Common myeloid progenitor, CD34-positive (primary cell): ENCODE measurements around the gene SEMA4B.
"Not testable (repeated sequence)": the region's sequence is repeated elsewhere in the genome, so short reads cannot be mapped to it uniquely, and the experiment has no call there.

Experiments
- CTCF ChIA-PET: fragments of 350-600 bp; sonication (Branson Sonifier 250); formaldehyde crosslinking; loops from one replicate; lab custom pipeline; 2021; ENCODE audit warnings: antibody characterized with exemption; lab: Charles Lee
- POLR2A ChIA-PET: fragments of 350-600 bp; sonication (Branson Sonifier 250); formaldehyde crosslinking; loops from one replicate; lab custom pipeline; 2021; ENCODE audit warnings: antibody characterized with exemption; lab: Charles Lee
- DNase-seq, 3 donors: peaks; one replicate each; pipeline versions ENCODE4 v3.0.0 to v3.0.0-alpha.2; 2013
- H3K27ac ChIP-seq, 2 experiments: 1 replicate in 1 of 2; 2 replicates in 1 of 2; pipeline ENCODE4 v1.7.0; 2013; ENCODE audit warnings: inconsistent platforms in 2 of 2, low read length in 2 of 2, mild to moderate bottlenecking in 2 of 2, low read depth in 1 of 2, moderate library complexity in 1 of 2; ENCODE audit not compliant: severe bottlenecking in 2 of 2, insufficient read depth in 1 of 2, poor library complexity in 1 of 2
- H3K27me3 ChIP-seq, 5 experiments: replicated peaks in 2 of 5; 1 replicate in 3 of 5; 2 replicates in 2 of 5; pipeline versions ENCODE4 v1.6.1 to v1.7.0; 2013; ENCODE audit warnings: low read length in 4 of 5, mild to moderate bottlenecking in 2 of 5, moderate library complexity in 2 of 5, inconsistent platforms in 1 of 5; ENCODE audit not compliant: insufficient read depth in 5 of 5, control insufficient read depth in 4 of 5
- H3K36me3 ChIP-seq, 4 experiments: 1 replicate in 2 of 4; 2 replicates in 2 of 4; pipeline versions ENCODE4 v1.6.1 to v1.7.0; 2013; ENCODE audit warnings: low read length in 3 of 4, control low read depth in 1 of 4, mild to moderate bottlenecking in 1 of 4; ENCODE audit not compliant: control insufficient read depth in 4 of 4, insufficient read depth in 4 of 4
- H3K4me1 ChIP-seq, 4 experiments: 1 replicate in 3 of 4; 2 replicates in 1 of 4; pipeline versions ENCODE4 v1.6.1 to v1.7.1; 2013; ENCODE audit warnings: low read length in 3 of 4, mild to moderate bottlenecking in 3 of 4, control low read depth in 1 of 4, inconsistent platforms in 1 of 4, moderate library complexity in 1 of 4; ENCODE audit not compliant: control insufficient read depth in 4 of 4, insufficient read depth in 4 of 4; ENCODE audit errors: control extremely low read depth in 1 of 4
- H3K4me3 ChIP-seq, 7 experiments: 1 replicate in 4 of 7; 2 replicates in 3 of 7; pipeline versions ENCODE4 v1.5.1 to v1.7.0; 2013; ENCODE audit warnings: mild to moderate bottlenecking in 7 of 7, low read length in 6 of 7, moderate library complexity in 6 of 7, inconsistent platforms in 2 of 7, low read depth in 2 of 7, control low read depth in 1 of 7; ENCODE audit not compliant: insufficient read depth in 4 of 7, control insufficient read depth in 1 of 7; ENCODE audit errors: extremely low read depth in 1 of 7
- H3K9me3 ChIP-seq, 5 experiments: 1 replicate in 4 of 5; 2 replicates in 1 of 5; pipeline versions ENCODE4 v1.6.1 to v1.7.1; 2013; ENCODE audit warnings: low read length in 4 of 5, mild to moderate bottlenecking in 2 of 5, inconsistent platforms in 1 of 5, low read depth in 1 of 5, moderate library complexity in 1 of 5; ENCODE audit not compliant: control insufficient read depth in 4 of 5, insufficient read depth in 2 of 5; ENCODE audit errors: control extremely low read depth in 1 of 5
- WGBS: methylation state at CpG from one replicate; pipeline ENCODE4 v1.1.5; 2013; ENCODE audit not compliant: insufficient coverage; 5-methylcytosine and 5-hydroxymethylcytosine counted together

Gene SEMA4B

DNA sequence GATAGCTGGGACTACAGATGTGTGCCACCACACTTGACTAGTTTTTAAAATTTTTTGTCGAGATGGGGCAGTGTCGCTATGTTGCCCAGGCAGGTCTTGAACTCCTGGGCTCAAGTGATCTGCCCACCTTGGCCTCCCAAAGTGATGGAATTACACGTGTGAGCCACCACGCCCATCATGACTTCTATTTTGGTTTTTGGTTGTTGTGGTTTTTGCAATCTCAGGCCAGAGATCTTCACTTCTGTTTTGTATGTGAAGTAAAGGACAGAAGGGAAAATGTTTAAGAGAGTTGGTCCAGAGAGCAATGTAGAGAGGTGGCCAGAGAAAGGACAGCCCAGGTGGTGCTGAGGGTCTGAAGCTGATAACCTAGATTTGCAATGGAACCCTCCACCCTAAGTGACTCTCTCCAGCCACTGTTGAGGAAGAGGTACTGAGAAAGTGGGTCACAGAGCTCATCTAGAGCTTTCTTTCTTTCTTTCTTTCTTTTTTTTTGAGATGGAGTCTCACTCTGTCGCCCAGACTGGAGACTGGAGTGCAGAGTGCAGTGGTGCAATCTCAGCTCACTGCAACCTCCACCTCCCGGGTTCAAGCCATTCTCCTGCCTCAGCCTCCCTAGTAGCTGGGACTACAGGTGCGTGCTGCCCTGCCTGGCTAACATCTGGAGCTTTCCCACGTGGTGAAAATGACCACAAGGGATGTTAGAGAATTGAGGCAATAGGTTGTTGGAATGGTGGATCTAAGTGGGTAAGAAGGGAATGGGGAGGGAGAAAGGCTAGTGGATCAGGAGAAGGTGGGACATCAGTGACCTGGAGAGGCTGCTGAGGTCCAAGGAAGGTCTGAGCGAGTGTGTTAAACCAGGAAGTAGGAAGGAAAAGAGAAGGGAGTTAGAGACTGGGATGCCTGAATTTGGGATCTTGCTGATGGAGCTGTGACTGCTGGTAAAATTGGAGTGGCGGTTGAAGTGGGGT lies 22.4 kb upstream of the SEMA4B start:
- peak in 1 of 3 donors; percentile 34 for DNase-seq
- Histone ChIP-seq H3K27ac (no peak overlapping the region), H3K36me3 (no peaks in the 10 kb centered on the region), H3K27me3 (no peaks in the 10 kb centered on the region), H3K9me3 (no peaks in the 10 kb centered on the region), H3K4me1 (peaks cover 0 to 6% (median 0%) of the 10 kb centered on the region in 4 experiments), H3K4me3 (no peak overlapping the region)
- POLR2A ChIA-PET: interaction anchor here (0.6 kb wide), 1 partner anchor 10 kb away, joined by 3 read pairs; no protein-coding TSS in a partner anchor
- 80% methylated on average over 8 of the region's 10 CpGs for WGBS
- CTCF ChIA-PET: interaction anchor here (0.6 to 1.1 kb wide), 3 partner anchors 13 to 19 kb away, joined by 3 to 5 read pairs (median 3); no protein-coding TSS in a partner anchor

DNA sequence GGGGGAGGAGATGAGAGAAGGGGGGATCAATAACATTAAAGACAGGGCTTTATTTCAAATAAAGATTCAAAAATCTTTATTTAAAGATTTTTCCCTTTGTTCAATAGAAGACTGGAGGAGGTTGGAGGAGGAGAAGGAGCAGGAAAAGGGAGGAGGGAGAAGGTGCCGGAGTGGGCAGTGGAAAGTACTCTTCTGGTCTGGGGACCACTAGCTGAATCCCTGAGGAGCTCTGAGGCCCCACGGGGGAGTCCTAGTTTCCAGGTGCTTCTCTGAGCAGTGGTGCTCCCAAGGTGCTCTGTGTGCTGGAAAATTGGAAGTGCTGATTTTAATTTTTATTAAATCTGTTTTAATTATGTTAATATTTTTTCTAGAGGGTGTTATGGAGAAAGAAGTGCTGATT lies 19.4 kb upstream of the SEMA4B start:
- POLR2A ChIA-PET: no interaction called here

GRCh38 chr15:90184119-90184785 lies 16.9 kb upstream of the SEMA4B start:
- Histone ChIP-seq H3K4me3 (peak overlapping the region in 2 of 7 experiments; percentile 64 to 66), H3K27me3 (peaks cover 0 to 4% (median 0%) of the 10 kb centered on the region in 5 experiments), H3K9me3 (no peaks in the 10 kb centered on the region), H3K4me1 (peaks cover 4 to 22% (median 10%) of the 10 kb centered on the region in 4 experiments), H3K36me3 (no peaks in the 10 kb centered on the region), H3K27ac (peak overlapping the region in 1 of 2 experiments; percentile 76)
- POLR2A ChIA-PET: no interaction called here
- peak in 1 of 3 donors; percentile 24 for DNase-seq
- CTCF ChIA-PET: interaction anchor here (0.9 kb wide), 1 partner anchor 35 kb away, joined by 3 read pairs; no protein-coding TSS in a partner anchor
- 71% methylated on average over 17 of the region's 27 CpGs for WGBS

More for the DNA sequence above, 19.4 kb upstream of the SEMA4B start:
- Histone ChIP-seq H3K9me3 (no peaks in the 10 kb centered on the region), H3K36me3 (no peaks in the 10 kb centered on the region), H3K27me3 (peaks cover 0 to 4% (median 0%) of the 10 kb centered on the region in 5 experiments), H3K27ac (no peak overlapping the region), H3K4me1 (peaks cover 4 to 15% (median 8%) of the 10 kb centered on the region in 4 experiments), H3K4me3 (no peak overlapping the region)
- no peak for DNase-seq
- CTCF ChIA-PET: interaction anchor here (1.1 to 1.8 kb wide), 3 partner anchors 11 to 39 kb away, joined by 4 to 7 read pairs (median 5); no protein-coding TSS in a partner anchor
- WGBS: no CpG with 5 or more reads among the region's 2 CpGs

DNA sequence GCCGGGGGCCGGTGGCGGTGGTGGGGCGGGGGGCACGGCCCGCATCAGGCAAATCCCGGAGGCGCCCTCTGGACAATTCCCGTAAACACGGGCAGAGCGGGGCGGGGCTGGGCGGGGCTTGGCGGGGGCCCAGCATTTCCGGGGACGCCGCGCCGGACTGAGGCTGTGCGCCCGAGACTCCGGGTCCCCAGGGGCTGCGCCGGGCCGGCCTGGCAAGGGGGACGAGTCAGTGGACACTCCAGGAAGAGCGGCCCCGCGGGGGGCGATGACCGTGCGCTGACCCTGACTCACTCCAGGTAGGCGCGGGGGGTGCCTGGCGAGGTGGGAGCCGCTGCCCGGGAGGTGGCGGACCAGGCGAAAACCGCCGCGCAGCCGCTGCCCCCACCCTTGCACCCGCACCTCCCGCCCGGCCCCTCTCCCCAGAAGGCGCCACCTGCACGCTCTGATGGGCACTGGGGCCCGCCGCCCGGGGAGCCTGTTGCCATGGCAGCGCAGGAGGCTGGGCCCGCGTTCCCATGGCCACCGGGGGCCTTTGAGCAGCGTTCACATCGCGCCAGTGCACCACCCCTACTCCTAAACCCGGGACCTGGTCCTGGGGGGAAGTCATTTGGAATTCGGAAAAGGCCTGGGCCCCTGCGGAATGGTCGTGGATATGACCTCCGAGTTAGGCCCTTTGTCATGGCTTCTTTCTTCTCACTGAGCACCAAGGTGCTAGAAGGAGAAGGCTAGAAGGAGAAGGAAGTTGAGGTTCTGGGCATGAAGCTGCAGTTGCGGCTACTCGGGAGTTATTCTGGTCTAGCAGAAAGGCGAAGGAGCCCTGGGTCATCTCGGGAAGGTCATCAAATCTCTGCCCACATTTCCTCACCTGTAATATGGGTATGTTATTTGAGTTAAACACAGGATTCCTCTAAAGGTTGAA lies 16.1 kb upstream of the SEMA4B start:
- WGBS: 2% methylated on average over 47 of the region's 67 CpGs
- peaks cover 4 to 26% (median 10%) of the 10 kb centered on the region in 4 experiments for H3K4me1 ChIP-seq
- H3K9me3 ChIP-seq: no peaks in the 10 kb centered on the region
- H3K27ac ChIP-seq: peak overlapping the region in 1 of 2 experiments; percentile 27
- peak overlapping the region; percentile 21 to 66 (median 46) for H3K4me3 ChIP-seq
- DNase-seq: peak in 2 of 3 donors; percentile 60 to 74
- ChIA-PET CTCF (no interaction called here), POLR2A (interaction anchor here (0.6 kb wide), 1 partner anchor 34 kb away, joined by 5 read pairs; no protein-coding TSS in a partner anchor)
- H3K27me3 ChIP-seq: peaks cover 0 to 4% (median 0%) of the 10 kb centered on the region in 5 experiments
- no peaks in the 10 kb centered on the region for H3K36me3 ChIP-seq

GRCh38 chr15:90187257-90187868 lies 13.8 kb upstream of the SEMA4B start:
- ChIA-PET POLR2A (no interaction called here), CTCF (interaction anchor here (0.9 kb wide), 1 partner anchor 27 kb away, joined by 4 read pairs; no protein-coding TSS in a partner anchor)

DNA sequence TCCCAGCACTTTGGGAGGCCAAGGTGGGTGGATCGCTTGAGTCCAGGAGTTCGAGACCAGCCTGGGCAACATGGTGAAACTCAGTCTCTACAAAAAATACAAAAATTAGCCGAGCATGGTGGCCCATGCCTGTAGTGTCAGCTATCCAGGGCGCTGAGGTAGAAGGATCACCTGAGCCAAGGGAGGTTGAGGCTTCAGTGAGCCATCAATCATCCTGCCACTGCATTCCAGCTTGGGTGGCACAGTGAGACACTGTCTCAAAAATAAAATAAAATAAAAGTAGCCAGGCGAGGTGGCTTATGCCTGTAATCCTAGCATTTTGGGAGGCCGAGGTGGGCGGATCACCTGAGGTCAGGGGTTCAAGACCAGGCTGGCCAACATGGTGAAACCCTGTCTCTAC lies 13.1 kb upstream of the SEMA4B start:
- H3K36me3 ChIP-seq, DNase-seq, H3K4me3 ChIP-seq, H3K9me3 ChIP-seq, H3K27me3 ChIP-seq, POLR2A ChIA-PET, H3K27ac ChIP-seq: not testable (repeated sequence)
- H3K4me1 ChIP-seq: peaks cover 5 to 51% (median 25%) of the 10 kb centered on the region in 4 experiments
- 94% methylated on average over 3 of the region's 7 CpGs for WGBS
- CTCF ChIA-PET: interaction anchor here (0.7 to 1.3 kb wide), 2 partner anchors 15 to 178 kb away, joined by 3 read pairs; no protein-coding TSS in a partner anchor

More at GRCh38 chr15:90187257-90187868, 13.8 kb upstream of the SEMA4B start:
- H3K4me3 ChIP-seq: no peak overlapping the region
- peaks cover 5 to 46% (median 20%) of the 10 kb centered on the region in 4 experiments for H3K4me1 ChIP-seq
- no peaks in the 10 kb centered on the region for H3K9me3 ChIP-seq
- WGBS: 95% methylated on average over 3 of the region's 8 CpGs
- DNase-seq: no peak
- H3K36me3 ChIP-seq: no peaks in the 10 kb centered on the region
- peaks cover 0 to 4% (median 0%) of the 10 kb centered on the region in 5 experiments for H3K27me3 ChIP-seq
- H3K27ac ChIP-seq: no peak overlapping the region
